Measurements from ENCODE around the gene TMC5. TPM values are rescaled to one million over a fixed set of nuclear protein-coding genes. Genes with fewer than 3 reads are reported as not detected.

Gene TMC5
- total and polyA plus RNA-seq, 2 of the 8 experiments (the other 6 are each of a cell fraction or from before 2014, with no cell fraction given), result 1.6 to 1.8 TPM

DNA sequence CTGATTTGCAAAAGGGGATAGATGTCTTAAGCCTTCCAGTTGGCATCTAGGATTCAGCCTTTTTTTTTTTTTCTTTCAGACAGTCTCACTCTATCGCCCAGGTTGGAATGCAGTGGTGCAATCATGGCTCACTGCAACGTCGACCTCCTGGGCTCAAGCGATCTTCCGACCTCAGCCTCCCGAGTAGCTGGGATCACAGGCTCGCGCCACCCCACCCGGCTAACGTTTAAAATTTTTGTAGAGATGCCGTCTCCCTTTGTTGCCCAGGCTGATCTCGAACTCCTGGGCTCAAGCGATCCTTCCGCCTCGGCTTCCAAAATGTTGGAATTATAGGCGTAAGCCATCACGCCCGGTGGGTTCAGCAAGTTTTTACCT is 105.5 kb downstream of the TMC5 start (continued):
- TF ChIP-seq CBX8 (IDR thresholded peaks at IDR 0.05; ENCODE audit: borderline replicate concordance, low read depth, low read length) (no peak), POU5F1 (IDR thresholded peaks at IDR 0.05; ENCODE audit: low read depth, low read length) (no peak), EGR1 (IDR thresholded peaks at IDR 0.05; ENCODE audit: borderline replicate concordance, low read depth, low read length) (no peak), TAF7 (optimal IDR thresholded peaks at IDR 0.05; ENCODE audit: borderline replicate concordance, low read depth, low read length) (no peak)
